Panc1 (cell line): ENCODE results near the gene HMGN3. TPM values are rescaled to one million over a fixed set of nuclear protein-coding genes. Genes with fewer than 3 reads are reported as not detected.

Source experiments
- ATAC-seq: fragments of 200-7000 bp; cut with Tn5 transposase; 2 replicates; pipeline ENCODE4 v1.9.1; 2020; ENCODE audit warnings: mild to moderate bottlenecking, moderate library complexity
- BruUV-seq: library from RNA; stranded (reverse); fragments of 400-500 nt; replicated peaks from 2 replicates; lab custom pipeline; 2021; lab: Mats Ljungman, UMichigan
- CTCF ChIA-PET: fragments of 300-600 bp; sonication (Branson Sonifier 250); formaldehyde crosslinking; loops from one replicate; lab custom pipeline; 2022; ENCODE audit warnings: antibody characterized with exemption; lab: Charles Lee
- POLR2A ChIA-PET: fragments of 300-600 bp; sonication (Branson Sonifier 250); formaldehyde crosslinking; loops from one replicate; lab custom pipeline; 2022; ENCODE audit warnings: antibody characterized with exemption; lab: Charles Lee
- DNase-seq: peaks from one replicate; pipeline ENCODE4 v3.0.0-alpha.2; 2010; ENCODE audit warnings: low read depth, low spot score
- H3K27ac ChIP-seq: 2 replicates; pipeline ENCODE4 v1.5.1; 2011; ENCODE audit warnings: mild to moderate bottlenecking, low read length, inconsistent platforms
- H3K27me3 ChIP-seq: fragments of 200-500 bp; sonication (Bioruptor generic); 2 replicates; pipeline ENCODE4 v1.6.0; 2014; ENCODE audit warnings: low read length, inconsistent platforms; ENCODE audit not compliant: control insufficient read depth, insufficient read depth
- H3K36me3 ChIP-seq: fragments of 200-500 bp; sonication (Bioruptor generic); 2 replicates; pipeline ENCODE4 v1.5.1; 2014; ENCODE audit warnings: inconsistent platforms, mild to moderate bottlenecking, low read length, moderate library complexity; ENCODE audit not compliant: control insufficient read depth, insufficient read depth
- H3K4me1 ChIP-seq: 2 replicates; pipeline ENCODE4 v1.5.1; 2011; ENCODE audit warnings: inconsistent platforms, mild to moderate bottlenecking, low read length, moderate library complexity; ENCODE audit not compliant: control insufficient read depth, insufficient read depth
- H3K4me3 ChIP-seq, 2 experiments: 2 replicates each; pipeline ENCODE4 v1.5.1; 2011 to 2012; ENCODE audit warnings: low read depth in 2 of 2, low read length in 2 of 2, mild to moderate bottlenecking in 2 of 2, inconsistent platforms in 1 of 2, moderate library complexity in 1 of 2
- H3K9me3 ChIP-seq: fragments of 200-500 bp; sonication (Bioruptor generic); 2 replicates; pipeline ENCODE4 v1.5.1; 2014; ENCODE audit warnings: low read depth, mild to moderate bottlenecking, inconsistent platforms, low read length, moderate library complexity; ENCODE audit not compliant: control insufficient read depth, insufficient read depth
- CTCF ChIP-seq: fragments of 450-650 bp; IDR thresholded peaks from 2 replicates; pipeline ENCODE4 v1.5.1; 2017; ENCODE audit warnings: mild to moderate bottlenecking
- POLR2AphosphoS5 ChIP-seq: IDR thresholded peaks from 2 replicates; pipeline ENCODE4 v1.6.1; 2012; ENCODE audit warnings: mild to moderate bottlenecking, low read depth, low read length, moderate library complexity
- REST ChIP-seq, 2 experiments: IDR thresholded peaks; 2 replicates each; pipeline ENCODE4 v1.6.1; 2011 to 2012; ENCODE audit warnings: low read depth in 2 of 2, control low read depth in 1 of 2, low read length in 1 of 2, mild to moderate bottlenecking in 1 of 2, moderate library complexity in 1 of 2; ENCODE audit not compliant: insufficient read depth in 1 of 2
- SIN3A ChIP-seq: IDR thresholded peaks from 2 replicates; pipeline ENCODE4 v1.6.1; 2012; ENCODE audit warnings: low read depth, mild to moderate bottlenecking, low read length, moderate library complexity, borderline replicate concordance; ENCODE audit not compliant: insufficient read depth
- TCF7L2 ChIP-seq: IDR thresholded peaks from 2 replicates; pipeline ENCODE4 v1.6.1; 2011; ENCODE audit warnings: mild to moderate bottlenecking, low read depth, low read length, inconsistent platforms
- in situ Hi-C: cut with HindIII; loops from 2 replicates; pipeline ENCODE4 v1.10.0; 2016; ENCODE audit warnings: low sequenced_read_pairs, low pct_unique_long_range_greater_than_20kb
- intact Hi-C: fragments of 100-400 bp; cut with micrococcal nuclease; formaldehyde crosslinking; loops from one replicate; pipeline ENCODE4 v1.10.0; 2022; ENCODE audit not compliant: unreplicated experiment
- total RNA-seq: library from RNA; stranded (reverse); gene quantifications from one replicate; pipeline ENCODE4 v1.2.1, GENCODE V29; 2021; ENCODE audit not compliant: unreplicated experiment

The HMGN3 gene
- total RNA-seq, 1 experiment from 2014 or later: 52.0 TPM

GRCh38 chr6:79233611-79234149 lies 802 bp downstream of the HMGN3 start:
- Histone ChIP-seq H3K4me1 (peaks cover 11% of the 10 kb centered on the region), H3K9me3 (no peaks in the 10 kb centered on the region), H3K27me3 (no peaks in the 10 kb centered on the region), H3K27ac (peak overlapping the region; percentile 98), H3K36me3 (no peaks in the 10 kb centered on the region; the same call in 1 of the 2 replicates), H3K4me3 (peak overlapping the region; percentile 96 to 99)
- POLR2A ChIA-PET: interaction anchor here (0.8 kb wide), 1 partner anchor 17 kb away, joined by 6 read pairs; no protein-coding TSS in a partner anchor
- intact Hi-C loops (loop anchor here (5.0 kb wide), 1 partner anchor 156 kb away; the partner anchor contains the start of gene PHIP), in situ Hi-C loops (loop anchor here (25.0 kb wide), 1 partner anchor 171 kb away; no protein-coding TSS in a partner anchor)
- ATAC-seq: peak; percentile 94
- DNase-seq: no peak
- TF ChIP-seq REST (IDR thresholded peaks at IDR 0.05; ENCODE audit: insufficient read depth in 1 of 2, low read depth in 2 of 2, low read length in 1 of 2): peak in 1 of 2 experiments; percentile 51; a peak in 1 of 4 replicates
- TF ChIP-seq CTCF: no peak
- TF ChIP-seq TCF7L2: 0 out of 2 replicates have a peak, but pooled peaks have one; percentile 1
- TF ChIP-seq SIN3A: no peak
- peak; percentile 77 for TF ChIP-seq POLR2AphosphoS5
- CTCF ChIA-PET: no interaction called here
- BruUV-seq: no TSS peak

- Histone ChIP-seq H3K4me3 (peak overlapping the region; percentile 96 to 99), H3K36me3 (no peaks in the 10 kb centered on the region; the same call in 1 of the 2 replicates), H3K4me1 (peaks cover 11% of the 10 kb centered on the region), H3K27ac (peak overlapping the region; percentile 98), H3K27me3 (no peaks in the 10 kb centered on the region), H3K9me3 (no peaks in the 10 kb centered on the region)
- in situ Hi-C loops: loop anchor here (25.0 kb wide), 1 partner anchor 171 kb away; no protein-coding TSS in a partner anchor
- no TSS peak for BruUV-seq
- no peak for TF ChIP-seq TCF7L2
- TF ChIP-seq SIN3A: no peak
- no peak for TF ChIP-seq REST (IDR thresholded peaks at IDR 0.05; ENCODE audit: insufficient read depth in 1 of 2, low read depth in 2 of 2, low read length in 1 of 2)
- TF ChIP-seq CTCF: no peak
- no peak for TF ChIP-seq POLR2AphosphoS5
- intact Hi-C loops: loop anchor here (5.0 kb wide), 1 partner anchor 156 kb away; the partner anchor contains the start of gene PHIP
- ATAC-seq (no peak), DNase-seq (no peak)
- CTCF ChIA-PET: no interaction called here
- POLR2A ChIA-PET: interaction anchor here (0.8 kb wide), 1 partner anchor 18 kb away, joined by 6 read pairs; no protein-coding TSS in a partner anchor
These were observed 1.6 kb downstream of the HMGN3 start for GRCh38 chr6:79232696-79233462.
